ENCODE results near the gene MLST8.

Gene MLST8

GRCh38 chr16:2209258-2210008, 4.2 kb downstream of the MLST8 start:
- no peak for DNase-seq

DNA sequence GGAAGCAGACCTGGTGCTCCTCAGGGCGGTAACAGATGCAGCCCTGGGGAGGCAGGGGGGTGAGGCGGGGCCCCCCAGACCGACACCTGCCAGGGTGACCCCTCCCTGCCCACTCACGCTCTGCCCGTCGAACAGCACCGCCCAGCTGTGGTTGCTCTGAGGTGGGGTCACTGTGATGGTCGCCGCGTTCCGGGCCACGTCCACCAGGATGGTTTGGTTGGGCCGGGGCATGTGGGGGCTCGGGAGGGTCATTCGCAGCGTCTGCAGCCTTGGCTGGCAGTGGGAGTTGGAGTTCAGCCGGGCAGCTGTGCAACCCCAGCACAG, 4.7 kb downstream of the MLST8 start:
- no peak for DNase-seq

DNA sequence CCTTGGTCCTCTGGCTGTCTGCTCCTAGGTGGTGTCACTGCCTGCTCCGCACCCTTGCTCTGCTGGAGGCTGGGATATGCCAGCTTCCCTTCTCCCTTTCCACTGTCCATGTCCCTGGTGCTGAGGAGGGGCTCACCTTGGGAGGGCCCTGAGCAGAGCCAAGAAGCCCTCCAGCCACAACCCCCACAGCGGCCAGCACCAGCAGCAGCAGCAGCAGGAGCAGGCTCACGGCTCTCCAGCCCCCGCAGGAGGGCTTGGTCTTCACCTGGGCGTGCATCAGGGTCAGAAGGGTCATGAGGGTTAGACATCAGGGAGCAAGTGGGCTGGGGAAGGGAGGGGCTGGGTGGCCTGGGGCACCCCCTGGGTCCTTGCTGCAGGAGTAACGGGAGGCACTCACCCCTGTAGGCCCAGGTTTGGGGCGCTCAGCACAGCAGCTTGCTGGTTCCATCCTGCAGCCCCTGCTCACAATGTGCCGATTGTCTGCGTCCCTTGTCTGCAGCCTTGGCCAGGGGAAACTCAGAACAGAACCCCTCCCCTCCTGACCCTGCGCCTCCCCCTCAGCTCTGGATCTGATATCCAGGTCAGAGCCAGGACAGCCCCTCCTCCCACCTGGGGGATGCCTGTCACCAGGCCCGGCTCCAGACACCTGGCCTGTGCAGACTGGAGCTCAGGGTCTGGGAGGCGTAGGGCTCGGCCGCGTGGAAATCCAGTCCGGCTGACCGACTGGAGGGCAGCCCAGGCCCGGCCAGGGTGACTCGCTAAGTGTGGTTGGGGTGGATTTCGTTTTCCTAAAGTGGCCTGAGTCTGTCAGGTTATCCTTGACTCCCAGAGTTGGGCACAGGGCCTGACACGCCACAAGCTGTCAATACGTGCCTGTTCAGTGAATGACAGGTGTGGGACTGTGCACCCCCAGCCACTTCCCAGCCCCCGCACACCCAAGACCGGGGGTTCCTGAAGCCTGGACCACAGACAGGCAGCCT, 5.4 kb downstream of the MLST8 start, which contains the start of gene BRICD5:
TSS of gene BRICD5 (minus strand) at position 478 of the 980 bp plus-strand sequence. CDS start at position 448, 30 bp downstream.
- no peak for DNase-seq

GRCh38 chr16:2211923-2212347, 6.7 kb downstream of the MLST8 start:
- DNase-seq, result no peak

DNA sequence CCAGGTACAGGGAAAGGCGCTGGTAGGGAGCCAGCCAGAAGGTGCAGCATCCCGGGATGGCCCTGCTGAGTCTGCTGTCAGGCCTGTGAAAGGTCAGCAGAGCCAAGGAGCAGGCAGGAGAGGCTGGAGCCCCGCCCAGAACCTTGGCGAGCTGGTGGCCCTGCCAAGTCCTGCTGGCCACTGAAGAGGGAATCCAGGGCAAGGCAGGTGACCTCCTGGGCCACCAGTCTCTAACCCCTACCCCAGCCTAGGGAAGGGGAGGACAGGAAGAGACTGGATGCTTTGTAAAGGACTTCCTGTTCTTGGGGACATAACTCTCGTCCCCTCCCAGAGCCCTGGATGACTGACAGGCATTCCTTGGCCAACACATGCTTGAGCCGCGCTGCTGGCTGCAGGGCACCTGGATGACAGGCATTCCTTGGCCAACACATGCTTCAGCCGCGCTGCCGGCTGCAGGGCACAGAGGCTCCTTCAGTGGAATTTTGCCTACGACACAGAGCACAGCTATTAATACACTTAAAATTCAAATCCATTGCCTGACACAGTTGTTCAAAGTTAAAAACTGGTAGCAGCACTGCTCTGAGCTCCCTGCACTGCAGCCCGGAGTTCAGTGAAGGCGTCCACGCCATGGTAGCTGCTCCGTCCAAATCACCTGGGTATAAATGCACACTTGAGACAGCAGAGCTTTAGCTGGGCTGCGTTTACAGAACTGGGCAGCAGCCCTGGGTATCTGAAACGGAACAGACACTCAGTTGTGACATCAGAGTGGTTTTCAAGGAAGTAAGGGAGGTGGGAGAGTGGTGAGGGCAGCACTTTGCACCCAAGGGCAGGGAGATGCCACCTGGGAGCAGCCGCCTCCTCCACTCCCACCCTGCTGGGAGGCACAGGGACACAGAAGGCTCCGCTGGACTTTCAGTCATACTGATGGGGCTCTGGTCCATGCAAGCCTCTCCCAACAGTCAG, 7.4 kb downstream of the MLST8 start:
- no peak for DNase-seq

GRCh38 chr16:2213817-2214718, 8.8 kb downstream of the MLST8 start:
- no peak for DNase-seq

DNA sequence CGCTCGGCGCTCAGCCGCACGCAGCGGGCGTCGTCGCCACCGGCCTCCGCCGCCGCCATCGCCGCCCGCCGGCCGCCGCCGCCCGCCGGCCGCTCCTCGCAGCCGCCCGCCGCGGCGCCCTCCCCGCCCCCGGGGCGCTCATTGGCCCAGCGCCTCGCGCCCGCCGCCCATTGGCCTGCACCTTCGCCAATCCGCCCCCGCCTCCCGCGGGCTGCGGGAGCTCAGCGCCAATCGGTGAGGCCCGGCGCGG, 9.4 kb downstream of the MLST8 start, which contains the start of gene PGP:
TSS of gene PGP (minus strand) at position 122 of the 250 bp plus-strand sequence. CDS start at position 59, 63 bp downstream.
- DNase-seq, result no peak

- DNase-seq, result no peak
These were observed 11.1 kb downstream of the MLST8 start for GRCh38 chr16:2216330-2216729.

- peak; percentile 100 for DNase-seq
These were observed 18.1 kb downstream of the MLST8 start, which contains the start of gene E4F1 for GRCh38 chr16:2223221-2223941. Gene E4F1 (plus strand): TSS chr16:2223591. CDS start chr16:2223614, 23 bp downstream.

DNA sequence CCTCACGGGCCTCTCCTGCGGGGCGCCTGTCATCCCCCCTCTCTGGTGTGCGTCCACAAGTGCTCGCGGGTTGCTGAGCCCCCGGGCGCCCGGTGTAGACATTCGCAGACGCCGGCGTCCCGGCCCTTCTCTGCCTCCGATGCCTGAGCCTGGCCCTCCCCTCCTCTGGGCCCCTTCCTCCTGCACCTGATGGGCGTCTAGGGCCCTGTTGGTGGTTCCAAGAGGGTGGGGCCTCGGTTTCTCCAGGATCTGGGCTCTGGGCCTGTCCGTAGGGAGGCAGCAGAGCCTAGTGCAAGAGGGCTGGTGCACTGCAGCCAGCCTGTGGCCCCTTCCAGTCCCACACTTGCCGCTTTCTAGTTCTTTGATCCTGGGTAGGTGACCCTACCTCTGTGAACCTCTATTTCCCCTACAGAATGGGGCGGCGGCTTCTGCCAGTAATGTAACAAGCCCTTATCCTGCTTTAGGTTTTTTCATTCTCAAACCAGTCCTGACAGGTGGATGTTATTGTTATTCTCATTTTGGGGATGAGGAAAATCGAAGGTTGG, 18.8 kb downstream of the MLST8 start:
- peak; percentile 35 for DNase-seq

DNA sequence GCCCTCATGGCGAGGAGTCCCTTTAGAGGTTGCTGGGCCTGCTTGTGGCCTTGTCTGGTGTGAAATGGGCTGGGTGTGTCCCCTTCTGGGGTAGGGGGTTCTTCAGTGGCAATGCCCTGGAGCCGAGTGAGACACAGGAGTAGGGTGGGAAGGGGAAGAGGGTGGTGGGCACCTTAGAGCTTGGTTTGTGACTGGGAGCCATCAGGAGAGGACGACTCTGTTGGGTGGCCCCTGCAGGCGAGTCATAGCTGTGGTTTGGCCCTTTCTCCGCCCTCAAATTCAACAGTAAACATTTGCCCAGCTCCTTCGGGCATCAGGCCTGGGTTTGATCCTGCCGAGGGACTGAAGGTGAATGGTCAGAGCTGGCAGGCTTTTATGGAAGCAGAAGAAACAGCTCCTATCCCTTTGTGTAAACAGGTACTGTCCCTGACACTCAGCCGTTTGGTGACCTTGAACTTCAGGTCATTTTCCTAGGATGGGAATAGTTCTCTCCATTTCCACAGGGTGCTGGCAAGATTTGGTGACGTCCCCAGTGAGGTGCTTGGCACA, 21.1 kb downstream of the MLST8 start:
- no peak for DNase-seq

DNA sequence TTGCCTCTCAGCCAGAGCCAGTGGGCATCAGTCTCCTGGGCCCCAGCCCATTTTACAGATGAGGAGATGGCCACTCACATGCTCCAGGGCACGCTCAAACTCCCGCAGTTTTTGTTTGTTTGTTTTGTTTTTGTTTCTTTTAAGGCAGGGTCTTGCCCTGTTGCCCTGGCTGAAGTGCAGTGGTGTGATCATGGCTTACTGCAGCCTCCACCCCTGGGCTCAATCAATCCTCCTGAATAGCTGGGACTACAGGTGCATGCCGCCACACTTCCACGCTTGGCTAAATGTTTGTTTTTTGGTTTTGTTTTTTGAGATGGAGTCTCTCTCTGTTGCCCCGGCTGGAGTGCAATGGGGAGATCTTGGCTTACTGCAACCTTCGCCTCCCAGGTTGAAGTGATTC, 21.7 kb downstream of the MLST8 start:
- DNase-seq, result no peak

- no peak for DNase-seq
These were observed 23.0 kb downstream of the MLST8 start for GRCh38 chr16:2228161-2228824.

DNA sequence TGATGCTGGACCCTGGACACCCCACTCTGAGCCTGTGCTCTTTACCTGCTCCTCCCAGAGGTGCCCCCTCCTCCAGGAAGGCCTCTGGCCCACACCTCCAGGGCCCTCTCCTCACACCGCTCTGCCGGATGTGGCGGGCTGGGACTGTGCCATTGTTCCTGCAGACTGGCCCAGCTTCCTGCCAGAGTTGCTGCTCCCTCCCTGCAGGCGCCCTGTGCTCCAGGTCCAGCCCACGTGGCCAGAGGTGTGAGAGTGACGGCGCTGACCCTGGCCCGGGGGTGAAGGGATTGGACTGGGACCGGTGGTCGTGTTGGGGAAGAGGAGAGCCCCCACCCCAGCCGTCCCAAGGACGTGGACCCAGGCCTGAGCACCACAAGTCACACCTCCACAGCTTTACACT, 23.8 kb downstream of the MLST8 start:
- no peak for DNase-seq

- no peak for DNase-seq
These were observed 24.5 kb downstream of the MLST8 start for GRCh38 chr16:2229632-2230250.

DNA sequence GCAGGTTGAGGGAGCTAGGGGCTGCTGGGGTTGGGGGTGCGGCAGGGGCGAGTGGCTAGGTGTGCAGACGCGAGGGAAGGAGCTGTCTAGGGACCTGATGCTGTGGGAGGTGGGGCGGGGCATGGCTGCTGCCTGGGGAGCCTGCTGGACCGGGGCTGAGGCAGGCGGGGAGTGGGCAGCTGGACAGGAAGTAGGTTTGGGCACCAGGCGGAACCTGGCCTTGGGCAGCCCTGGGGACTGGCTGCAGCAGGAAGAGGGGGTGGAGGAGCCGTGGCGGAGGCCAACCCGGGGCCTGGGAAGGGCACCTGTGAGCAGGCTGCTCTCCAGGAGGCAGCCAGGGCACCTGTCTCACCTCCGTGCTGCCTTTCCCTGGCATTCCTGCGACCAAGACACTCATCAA, 25.1 kb downstream of the MLST8 start:
- no peak for DNase-seq

DNA sequence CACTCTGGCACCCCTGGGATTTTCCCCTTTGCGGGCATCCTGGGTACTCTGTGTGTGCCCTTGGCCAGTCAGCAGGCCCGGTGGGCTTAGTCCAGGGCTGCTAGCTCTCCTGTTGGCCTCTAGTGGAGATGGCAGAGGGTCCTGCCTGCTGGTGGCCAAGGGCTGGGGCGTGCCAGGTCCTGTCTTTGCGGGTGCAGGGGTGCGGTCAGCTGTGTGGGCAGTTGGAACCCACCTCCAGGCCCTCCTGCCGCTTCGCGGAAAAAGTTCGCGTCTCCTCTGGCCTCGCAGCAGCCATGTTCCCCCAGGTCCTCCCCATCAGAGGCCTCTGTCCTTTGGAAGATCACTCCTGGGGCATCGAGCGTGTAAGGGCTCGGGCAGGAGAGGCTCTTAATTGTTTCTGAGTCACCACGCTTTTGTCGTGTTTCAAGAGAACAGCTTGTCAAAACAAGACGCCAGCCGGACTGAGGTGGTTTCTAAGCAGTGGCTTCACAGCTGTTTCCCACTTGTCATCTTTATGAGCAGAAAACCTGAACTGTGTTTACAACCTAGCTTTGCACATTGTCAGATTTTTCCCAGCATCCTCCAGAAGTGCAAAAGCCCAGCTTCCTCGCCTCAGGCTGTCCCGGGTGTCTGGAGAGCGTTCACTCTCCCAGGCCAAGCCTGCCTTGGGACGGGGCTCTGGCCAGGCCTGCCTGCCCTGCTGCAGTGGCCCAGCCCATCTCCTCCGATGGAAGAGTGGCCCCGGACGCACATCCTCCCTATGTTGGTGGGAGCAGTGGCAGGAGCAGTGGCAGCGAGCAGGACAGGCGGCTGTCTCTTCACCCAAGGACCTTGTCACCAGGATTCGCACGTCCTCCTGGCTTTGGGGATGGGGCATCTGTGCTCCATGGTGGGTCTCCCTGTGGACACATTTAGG, 26.0 kb downstream of the MLST8 start:
- DNase-seq, result no peak

Measured in fibroblast of skin of scalp (primary cell).